Endothelial cell of umbilical vein (primary cell): ENCODE measurements around the gene MAT1A.
"Not testable (repeated sequence)": the region's sequence is repeated elsewhere in the genome, so short reads cannot be mapped to it uniquely, and the experiment has no call there.

Source experiments
- EZH2 ChIP-seq: IDR thresholded peaks from 2 replicates; pipeline ENCODE4 v1.6.1; 2012; ENCODE audit warnings: borderline replicate concordance, low read depth, mild to moderate bottlenecking, moderate library complexity, low read length, inconsistent platforms; ENCODE audit not compliant: severe bottlenecking
- POLR2A ChIP-seq: IDR thresholded peaks from 2 replicates; pipeline ENCODE4 v1.6.1; 2012; ENCODE audit warnings: low read depth, mild to moderate bottlenecking, control low read depth, low read length
- POLR2AphosphoS5 ChIP-seq: IDR thresholded peaks from 2 replicates; pipeline ENCODE4 v1.6.1; 2012; ENCODE audit warnings: low read depth, mild to moderate bottlenecking, control low read depth, low read length, moderate library complexity; ENCODE audit not compliant: insufficient read depth
- TF ChIP-seq, protein P1 (sequence below), 2 donors: IDR thresholded peaks; 1 replicate in 1 of 2; 2 replicates in 1 of 2; pipeline ENCODE4 v1.5.1; 2011; ENCODE audit warnings: low read length in 2 of 2, mild to moderate bottlenecking in 2 of 2, moderate library complexity in 2 of 2, control low read depth in 1 of 2, inconsistent platforms in 1 of 2, low read depth in 1 of 2; ENCODE audit not compliant: insufficient read depth in 1 of 2; ENCODE audit errors: extremely low read depth in 1 of 2
- TF ChIP-seq, protein P2 (sequence below): IDR thresholded peaks from 2 replicates; pipeline ENCODE4 v1.6.1; 2011; ENCODE audit not compliant: insufficient read depth, insufficient read length

DNA sequence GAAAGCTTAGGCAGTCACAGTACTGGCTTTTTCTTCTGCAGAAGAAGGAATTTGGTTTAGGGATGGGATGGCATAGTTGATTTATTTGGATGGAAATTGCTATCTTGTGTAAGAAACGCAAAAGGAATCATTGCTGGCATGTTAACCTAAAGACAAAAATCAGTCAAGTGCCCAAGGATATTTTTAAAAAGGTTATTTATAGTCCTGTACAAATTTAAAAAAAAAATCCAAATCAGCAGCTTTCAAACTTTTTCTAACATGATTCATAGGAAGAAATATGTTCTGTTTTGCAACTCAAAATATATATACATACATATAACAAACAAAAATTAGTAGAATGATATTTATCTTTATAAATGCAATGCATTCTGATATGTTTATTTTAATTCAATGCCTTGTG lies 55.6 kb downstream of the MAT1A start:
- TF ChIP-seq, protein P1, sequence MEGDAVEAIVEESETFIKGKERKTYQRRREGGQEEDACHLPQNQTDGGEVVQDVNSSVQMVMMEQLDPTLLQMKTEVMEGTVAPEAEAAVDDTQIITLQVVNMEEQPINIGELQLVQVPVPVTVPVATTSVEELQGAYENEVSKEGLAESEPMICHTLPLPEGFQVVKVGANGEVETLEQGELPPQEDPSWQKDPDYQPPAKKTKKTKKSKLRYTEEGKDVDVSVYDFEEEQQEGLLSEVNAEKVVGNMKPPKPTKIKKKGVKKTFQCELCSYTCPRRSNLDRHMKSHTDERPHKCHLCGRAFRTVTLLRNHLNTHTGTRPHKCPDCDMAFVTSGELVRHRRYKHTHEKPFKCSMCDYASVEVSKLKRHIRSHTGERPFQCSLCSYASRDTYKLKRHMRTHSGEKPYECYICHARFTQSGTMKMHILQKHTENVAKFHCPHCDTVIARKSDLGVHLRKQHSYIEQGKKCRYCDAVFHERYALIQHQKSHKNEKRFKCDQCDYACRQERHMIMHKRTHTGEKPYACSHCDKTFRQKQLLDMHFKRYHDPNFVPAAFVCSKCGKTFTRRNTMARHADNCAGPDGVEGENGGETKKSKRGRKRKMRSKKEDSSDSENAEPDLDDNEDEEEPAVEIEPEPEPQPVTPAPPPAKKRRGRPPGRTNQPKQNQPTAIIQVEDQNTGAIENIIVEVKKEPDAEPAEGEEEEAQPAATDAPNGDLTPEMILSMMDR (IDR thresholded peaks at IDR 0.05; ENCODE audit: extremely low read depth in 1 of 2, insufficient read depth in 1 of 2, low read depth in 1 of 2, low read length in 2 of 2): not testable (repeated sequence)
- not testable (repeated sequence) for TF ChIP-seq EZH2, POLR2A, POLR2AphosphoS5
- TF ChIP-seq, protein P2, sequence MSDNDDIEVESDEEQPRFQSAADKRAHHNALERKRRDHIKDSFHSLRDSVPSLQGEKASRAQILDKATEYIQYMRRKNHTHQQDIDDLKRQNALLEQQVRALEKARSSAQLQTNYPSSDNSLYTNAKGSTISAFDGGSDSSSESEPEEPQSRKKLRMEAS: not testable (repeated sequence)
